HG03066 (cell line): Measurements from ENCODE around the gene PLAAT3.
"Not testable (repeated sequence)": the region's sequence is repeated elsewhere in the genome, so short reads cannot be mapped to it uniquely, and the experiment has no call there.

Experiments used
- ATAC-seq: cut with Tn5 transposase; IDR thresholded peaks from one replicate; pipeline ENCODE4 v1.9.1; 2021; ENCODE audit warnings: low read depth; ENCODE audit not compliant: unreplicated experiment

Gene PLAAT3

DNA sequence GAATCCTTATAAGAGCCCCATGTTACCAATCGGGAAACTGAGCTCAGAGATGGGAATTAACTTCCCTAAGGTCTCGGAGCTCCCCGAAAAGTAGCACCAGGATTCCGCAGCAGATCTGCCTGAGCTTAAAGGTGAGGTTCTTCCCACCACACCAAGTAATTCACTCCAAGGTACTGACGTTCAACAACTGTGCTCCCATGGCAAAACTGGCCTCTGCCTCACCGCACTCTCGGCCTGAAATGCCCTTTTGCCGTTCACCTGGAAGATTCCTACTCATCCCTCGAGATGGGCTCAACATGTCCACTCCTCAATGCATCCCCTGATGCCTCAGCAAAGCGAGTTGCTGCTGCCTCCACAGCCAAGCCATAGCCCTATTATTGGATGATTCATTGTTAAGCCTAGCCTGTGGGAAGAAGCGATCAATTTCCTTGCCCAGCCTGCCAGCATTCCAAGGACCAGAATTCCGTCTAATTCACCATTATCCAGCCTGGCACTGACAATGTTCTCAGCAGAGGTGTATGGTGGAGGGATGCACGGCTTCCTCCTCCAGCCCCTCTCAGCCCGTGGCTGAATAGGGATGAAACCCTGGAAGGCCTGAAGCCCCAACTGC lies 4.2 kb downstream of the PLAAT3 start:
- no peak for ATAC-seq

DNA sequence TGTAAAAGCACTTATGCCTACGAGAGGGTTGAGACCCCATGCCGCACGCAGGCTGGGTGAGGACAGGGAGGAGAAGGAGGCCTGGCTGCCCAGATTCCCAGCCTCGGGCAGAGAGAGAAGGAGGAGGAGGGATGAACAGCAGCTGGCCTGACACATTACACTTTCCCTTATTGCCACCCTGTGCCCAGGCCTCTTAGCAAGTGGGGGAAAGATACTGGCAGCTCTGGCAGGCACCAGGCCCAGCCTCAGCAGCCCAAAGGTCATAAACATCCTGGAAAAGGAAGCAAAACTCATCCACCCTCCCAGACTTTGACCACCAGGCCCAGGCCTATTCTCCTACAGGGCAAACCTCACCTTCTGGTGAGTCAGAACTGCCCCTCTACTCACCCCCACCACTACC lies 4.7 kb downstream of the PLAAT3 start:
- no peak for ATAC-seq

DNA sequence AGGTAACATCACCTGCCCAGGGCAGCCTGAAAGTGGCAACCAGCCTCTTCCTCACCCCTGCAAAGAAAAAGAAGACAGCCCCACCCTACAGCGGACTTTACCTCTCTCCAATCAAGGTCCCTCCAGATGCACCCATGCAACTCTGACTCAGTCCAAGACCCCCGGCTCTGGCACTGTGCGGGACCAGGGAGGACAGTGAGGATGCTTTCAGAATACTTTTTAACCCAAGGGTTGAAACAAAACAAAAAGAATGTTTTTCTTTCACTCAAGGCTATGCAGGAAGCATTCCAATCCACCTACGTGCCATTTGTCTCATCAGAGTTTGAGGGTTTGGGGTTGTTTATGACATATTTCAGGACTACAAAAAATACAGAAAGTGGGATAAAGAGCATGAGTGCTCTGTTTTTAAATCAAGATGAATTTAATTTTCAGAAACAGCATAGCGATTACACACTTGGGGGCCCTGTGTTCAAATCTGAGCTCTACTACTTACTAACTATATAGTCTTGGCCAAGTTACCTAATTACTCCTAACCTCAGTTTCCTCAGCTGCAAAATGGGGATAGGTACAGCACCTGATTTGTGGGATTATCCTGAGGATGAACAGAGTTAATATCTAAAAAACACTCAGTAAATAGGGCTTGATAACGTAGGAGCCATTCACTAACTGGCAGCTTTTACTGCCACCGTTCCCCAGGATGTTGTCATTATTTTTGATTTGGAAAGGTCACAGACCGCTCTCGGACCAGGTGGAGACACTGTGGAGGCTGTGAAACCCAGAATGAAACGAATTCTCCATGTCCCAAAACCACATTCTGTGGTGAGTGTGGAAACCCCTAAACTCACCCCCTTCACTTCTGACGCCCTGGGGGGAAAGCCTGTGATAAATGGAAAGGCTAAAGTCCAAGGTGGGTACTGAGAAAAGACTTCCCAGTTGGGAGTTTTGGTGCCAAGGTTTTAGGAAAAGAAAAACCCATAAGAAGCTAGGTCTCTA lies 5.6 kb downstream of the PLAAT3 start:
- ATAC-seq, result no peak

DNA sequence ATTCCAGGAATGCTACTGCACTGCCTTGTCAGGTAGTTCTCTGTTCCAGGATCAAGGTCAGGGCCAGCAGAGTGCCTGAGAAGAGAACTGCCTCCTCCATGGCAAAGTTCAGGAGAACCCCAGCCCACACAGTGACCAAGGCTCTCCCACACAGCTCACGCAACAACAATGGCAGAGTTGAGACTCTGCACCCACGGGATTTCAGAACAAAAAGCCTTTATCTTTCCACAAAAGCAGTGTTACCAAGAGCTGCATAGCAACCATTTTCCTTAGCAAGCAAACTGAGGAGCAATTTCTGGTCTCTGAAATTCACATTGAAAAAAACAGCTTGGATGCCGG lies 11.1 kb downstream of the PLAAT3 start:
- ATAC-seq, result no peak

DNA sequence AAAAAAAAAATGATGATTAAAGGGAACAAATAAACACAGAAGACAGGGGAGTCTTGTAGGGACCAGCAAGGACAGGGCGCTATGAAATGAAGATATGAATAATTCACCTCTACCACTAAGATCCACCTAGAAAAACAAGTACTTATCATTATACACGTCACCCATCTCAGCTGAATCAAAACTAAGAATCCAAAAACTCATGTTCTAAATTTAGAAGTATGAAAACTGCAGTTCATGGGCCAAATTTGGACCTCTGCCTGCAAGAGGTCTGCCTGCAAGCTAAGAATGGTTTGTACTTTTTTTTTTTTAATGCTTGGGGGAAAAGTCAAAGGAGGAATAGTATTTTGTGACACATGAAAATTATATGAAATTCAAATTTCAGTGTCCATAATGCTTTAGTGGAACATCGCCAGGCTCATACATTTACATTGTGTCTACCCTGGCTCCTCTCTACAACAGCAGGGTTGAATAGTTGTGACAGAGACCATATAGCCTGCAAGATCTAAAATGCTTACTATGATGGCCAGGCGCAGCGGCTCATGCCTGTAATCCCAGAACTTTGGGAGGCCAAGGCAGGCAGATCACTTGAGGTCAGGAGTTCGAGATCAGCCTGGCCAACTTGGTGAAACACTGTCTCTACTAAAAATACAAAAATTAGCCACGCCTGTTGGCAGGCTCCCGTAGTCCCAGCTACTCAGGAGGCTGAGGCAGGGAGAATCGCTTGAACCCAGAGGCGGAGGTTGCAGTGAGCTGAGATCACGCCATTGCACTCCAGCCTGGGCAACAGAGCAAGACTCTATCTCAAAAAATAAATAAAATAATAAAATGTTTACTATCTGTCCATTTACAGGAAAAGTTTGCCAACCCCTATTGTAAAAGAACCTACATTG lies 11.7 kb downstream of the PLAAT3 start:
- not testable (repeated sequence) for ATAC-seq

DNA sequence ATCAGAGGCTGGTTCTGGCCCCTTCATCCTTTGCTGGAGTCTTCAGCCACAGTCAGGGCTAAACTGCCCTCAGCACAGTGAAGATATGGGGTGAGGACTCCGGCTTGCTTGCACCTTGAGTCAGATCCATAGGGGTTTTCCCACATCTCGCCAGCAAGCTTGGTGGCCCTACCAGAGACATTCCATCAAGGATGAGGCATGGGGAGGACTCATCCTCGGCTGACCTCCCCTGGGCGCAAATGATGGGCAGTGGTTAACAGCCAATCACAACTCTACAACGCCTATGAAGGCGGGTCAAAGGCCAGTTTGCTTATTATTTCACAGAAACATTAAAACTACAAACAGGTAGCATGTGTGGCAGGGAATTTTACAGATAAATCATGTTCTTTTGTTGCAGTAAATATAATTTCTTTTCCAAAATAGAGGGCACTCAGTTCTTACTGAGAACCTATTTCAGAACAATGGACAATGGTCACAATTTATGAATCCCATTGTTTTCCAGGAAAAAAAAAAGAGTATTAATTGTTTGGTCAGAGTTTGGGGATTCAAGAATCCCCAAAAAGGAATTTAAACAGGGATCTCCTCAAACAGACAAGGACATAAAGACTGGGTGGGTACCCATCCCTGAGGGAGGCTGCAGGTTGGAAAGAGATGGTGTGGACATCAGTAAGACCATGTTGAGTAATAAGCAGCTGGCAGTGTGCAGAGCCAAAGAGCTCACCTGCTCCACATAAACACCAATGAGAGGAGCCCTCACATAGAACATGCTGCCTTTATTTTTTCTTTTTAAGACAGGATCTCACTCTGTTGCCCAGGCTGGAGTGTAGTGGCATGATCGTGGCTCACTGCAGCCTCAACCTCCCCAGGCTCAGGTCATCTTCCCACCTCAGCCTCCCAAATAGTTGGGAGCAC lies 14.8 kb downstream of the PLAAT3 start:
- ATAC-seq, result no peak

DNA sequence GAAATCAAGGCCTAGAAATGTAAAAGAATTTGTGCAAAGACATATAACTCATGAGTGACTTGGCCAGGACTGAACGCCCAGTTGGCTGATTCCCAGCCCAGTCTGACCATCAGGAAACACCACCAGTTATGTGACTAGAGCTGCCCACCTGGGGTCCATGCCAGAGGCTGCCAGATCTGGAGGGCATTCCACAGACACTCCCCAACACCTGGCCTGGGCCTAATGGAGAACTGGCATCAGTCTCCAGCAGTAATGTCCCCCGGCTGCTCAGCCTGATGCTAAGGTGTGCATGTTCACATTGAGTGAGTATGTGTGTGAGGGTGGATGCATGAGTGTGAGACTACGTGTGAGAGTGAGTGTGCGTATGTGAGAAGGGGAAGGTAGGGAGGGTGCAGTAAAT lies 15.7 kb downstream of the PLAAT3 start:
- ATAC-seq, result no peak

DNA sequence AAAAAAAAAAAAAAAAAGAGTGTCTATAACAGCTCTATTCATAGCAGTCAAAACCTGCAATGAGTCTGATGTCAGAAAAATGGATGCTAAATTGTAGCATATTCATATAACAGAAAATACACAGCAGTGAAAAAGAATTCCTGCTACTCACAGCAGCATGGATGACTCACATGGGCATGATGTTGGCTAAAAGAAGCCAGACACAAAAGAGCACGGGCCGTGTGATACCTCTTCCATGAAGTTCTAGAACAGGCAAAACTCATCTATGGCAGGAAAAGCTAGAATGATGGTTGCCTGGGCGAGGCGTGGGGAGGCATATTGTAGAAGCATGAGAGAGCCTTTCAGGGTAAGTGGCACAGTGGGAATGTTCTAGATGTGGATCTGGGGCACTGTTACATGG lies 18.9 kb downstream of the PLAAT3 start:
- ATAC-seq, result no peak

DNA sequence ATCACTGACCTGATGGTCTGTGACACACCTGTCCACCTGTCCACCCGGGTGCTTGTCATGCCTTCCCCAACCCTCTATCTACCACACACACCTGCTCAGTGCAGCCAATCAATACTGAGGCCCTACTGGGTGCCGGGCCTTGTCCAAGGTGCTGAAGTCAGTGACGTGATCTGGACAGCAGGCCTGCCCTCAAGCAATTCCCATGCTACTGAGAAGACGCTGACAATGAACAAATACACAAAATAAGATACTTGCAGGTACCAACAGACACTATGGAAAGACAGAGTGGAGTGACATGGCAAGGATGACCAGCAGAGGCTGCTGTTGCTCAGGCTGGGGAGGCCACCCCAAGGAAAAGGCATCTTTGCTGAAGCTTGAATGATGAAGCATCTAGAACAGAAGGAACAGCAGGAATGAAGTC lies 21.2 kb downstream of the PLAAT3 start:
- no peak for ATAC-seq

DNA sequence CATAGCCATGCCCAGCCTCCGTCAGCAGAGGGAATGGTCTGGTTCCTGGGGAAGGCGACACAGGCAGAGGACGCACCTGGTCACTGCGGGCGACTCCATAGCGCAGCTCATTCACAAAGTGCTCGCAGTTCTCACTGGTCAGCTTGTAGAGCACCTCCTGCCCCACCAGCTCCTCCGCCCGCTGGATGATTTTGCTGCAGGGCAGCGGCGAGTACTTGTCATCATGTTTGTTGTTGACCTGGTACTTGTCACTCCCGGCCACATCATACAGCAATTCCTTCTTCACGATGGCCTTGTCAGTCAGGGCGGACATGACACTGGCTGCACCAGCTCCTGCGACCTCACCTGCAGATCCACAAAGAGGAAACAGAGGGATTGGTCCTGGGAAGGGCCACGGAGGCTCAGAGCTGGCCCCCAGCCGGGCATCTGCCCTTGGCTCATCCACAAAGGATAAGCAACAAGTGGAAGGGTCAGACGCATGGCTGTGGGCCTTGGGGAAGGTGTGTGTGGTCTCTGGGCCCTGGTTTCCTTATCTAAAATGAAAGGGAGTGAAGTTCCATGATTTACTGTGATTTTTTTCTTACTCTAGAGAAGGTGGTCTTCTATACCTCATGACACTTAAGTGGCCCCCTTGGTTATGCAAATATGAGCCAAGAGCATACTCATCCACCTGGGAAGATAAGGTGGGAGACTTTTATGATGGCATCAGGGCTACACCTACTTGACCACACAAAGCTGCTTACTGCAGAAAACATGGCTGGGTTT lies 24.0 kb downstream of the PLAAT3 start:
- no peak for ATAC-seq

DNA sequence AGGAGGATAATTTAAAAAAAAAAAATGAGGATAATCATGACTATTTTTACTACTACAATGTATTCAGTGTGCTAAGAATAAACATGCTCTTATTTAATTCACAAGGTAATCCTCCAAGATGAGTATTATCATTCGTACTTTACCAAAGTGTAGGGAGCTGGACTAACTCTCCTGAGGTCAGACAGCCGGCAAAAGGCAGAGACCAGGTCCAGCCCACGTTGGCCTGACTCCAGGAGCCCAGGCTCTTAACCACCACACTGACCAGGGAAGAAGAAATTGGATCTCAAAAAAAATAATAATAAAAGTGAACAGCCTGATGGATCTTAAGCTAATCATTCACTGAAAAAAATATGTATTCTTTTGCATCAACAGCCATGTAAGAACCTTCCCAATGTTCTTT lies 25.2 kb downstream of the PLAAT3 start:
- ATAC-seq, result no peak

DNA sequence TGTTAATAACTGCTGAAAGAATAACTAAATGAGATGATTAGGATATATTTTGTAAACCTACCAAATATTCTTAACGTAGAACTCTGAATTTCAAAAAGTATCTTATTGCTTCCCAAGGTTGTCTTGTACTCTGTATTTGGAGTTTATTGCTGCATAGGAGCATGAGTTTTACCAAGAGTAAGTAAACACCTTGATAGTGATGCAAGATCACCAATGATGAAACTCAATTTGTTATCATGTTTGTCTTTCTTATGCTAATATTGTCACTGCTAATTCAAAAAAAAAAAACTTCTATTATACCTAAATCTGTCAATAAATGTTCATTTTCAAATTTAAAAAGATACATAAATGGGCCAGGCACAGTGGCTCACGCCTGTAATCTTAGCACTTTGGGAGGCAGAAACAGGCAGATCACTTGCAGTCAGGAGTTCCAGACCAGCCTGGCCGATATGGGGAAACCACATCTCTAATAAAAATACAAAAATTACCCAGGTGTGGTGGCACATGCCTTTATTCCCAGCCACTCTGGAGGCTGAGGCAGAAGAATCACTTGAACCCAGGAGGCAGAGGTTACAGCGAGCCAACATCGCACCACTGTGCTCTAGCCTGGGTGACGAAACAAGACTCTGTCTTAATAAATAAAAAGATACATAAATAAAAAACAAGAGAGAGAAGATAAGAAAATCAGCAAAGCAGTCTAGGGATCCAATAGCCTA lies 27.6 kb downstream of the PLAAT3 start:
- ATAC-seq, result no peak

DNA sequence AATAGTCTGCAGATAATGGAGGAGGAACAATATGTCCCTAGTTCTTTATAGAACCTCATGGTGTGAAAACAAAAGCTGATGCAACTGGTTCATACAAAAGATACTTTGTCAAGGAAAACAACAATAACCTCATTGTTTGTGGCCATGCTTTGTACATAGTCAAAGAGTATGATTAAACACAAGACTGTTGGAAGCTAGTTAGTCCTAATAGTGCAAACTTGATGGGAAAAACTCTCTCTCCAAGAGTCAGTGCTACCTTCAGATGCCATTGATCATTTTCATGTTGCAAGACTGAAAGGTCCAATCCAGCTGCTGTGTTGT lies 30.9 kb downstream of the PLAAT3 start:
- ATAC-seq, result no peak

DNA sequence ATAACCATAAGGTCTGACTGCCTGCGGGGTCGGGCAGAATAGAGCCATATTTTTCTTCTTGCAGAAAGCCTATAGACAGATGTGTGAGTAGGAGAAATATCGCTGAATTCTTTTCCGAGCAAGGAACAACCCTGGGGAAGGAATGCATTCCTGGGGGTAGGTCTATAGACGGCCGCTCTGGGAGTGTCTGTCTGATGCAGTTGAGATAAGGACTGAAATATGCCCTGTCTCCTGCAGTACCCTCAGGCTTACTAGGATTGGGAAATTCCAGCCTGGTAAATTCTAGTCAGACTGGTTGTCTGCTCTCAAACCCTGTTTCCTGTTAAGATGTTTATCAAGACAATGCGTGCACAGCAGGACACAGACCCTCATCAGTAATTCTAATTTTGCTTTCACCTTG lies 33.0 kb downstream of the PLAAT3 start:
- ATAC-seq, result not testable (repeated sequence)

DNA sequence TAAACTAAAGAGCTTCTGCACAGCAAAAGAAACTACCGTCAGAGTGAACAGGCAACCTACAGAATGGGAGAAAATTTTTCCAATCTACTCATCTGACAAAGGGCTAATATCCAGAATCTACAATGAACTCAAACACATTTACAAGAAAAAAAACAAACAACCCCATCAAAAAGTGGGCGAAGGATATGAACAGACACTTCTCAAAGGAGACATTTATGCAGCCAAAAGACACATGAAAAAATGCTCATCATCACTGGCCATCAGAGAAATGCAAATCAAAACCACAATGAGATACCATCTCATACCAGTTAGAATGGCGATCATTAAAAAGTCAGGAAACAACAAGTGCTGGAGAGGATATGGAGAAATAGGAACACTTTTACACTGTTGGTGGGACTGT lies 35.4 kb downstream of the PLAAT3 start:
- not testable (repeated sequence) for ATAC-seq

DNA sequence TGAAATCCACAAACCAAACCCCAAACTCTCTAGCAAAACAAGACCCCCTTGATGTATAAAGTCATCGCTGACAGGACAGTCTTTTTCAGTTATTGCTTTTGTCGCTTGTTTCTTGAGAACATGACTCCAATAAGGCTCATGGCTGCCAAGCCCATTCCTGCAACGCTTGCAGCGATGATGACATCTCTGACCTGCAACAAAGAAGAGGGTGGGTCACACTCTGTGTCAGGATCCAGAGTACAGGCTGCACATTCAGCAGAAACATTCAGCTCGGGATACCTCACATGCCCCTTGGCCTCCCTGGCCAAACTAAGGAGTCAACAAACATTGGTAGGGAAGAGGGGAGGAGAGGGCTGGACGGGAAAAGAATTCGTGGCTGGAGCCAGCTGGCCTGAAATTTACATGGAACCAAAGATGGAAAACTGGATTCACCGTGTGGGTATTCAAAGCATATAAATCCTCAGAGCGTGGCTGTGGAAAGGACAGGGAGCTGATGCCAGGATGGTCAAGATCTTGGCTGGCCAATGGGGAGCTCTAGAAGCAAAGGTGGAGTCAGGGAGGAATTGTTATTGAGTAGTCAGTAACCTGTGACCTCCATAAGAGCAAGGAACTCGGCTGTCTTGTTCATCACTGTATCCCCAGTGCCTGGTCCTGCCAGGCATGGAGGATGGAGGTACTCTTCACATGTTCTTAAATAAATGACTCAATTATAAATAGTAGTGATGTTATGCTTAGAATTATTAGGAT lies 39.2 kb downstream of the PLAAT3 start:
- no peak for ATAC-seq

DNA sequence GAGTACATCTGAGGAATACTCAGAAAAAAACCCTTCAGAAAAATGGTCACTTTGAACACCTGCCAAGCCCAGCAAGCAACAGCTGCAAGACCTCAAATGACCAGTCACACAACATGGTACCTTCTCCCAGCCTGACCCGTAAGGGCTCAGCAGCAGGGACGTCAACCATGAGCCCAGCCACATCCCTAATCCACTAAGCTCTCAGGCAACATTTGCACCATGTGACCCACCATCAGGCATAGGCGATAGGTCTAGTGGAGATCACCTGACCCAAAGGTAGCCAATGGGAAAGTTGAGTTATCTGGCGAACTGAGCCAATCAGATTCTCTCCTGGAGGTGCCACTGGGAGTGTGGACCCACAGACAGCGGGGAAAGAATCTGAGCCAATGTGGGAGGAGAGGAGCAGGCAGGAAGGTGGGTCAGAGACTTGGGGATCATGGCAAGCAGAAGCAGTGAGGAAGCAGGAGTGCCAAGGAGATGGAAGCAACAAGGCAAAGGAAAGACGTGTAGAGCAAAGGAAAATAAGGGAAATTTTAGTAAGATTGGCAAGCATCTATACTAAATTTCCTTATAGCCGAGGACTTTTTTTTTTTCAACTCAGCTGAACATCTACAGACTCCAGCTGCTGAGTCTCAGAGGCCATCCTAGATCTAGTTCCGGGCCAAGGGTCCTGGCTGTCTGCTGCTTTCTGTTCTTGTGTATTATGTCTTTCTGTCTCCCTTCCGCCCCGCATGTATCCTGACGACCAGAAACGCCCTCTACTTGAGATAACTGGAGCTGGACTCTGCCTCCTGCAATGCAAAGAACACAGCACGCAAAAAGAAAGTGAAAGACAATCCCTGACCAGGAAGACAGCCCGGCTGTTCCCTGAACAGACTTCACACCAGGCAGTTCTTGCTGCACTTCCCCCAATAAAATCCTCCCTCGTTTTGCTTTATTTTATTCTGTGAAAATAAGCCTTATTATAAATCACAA lies 40.1 kb downstream of the PLAAT3 start:
- no peak for ATAC-seq
